HG03342 (cell line): ENCODE data around the gene PLEKHM2.

Experiments
- ATAC-seq: cut with Tn5 transposase; IDR thresholded peaks from one replicate; pipeline ENCODE4 v1.9.1; 2021; ENCODE audit warnings: mild to moderate bottlenecking, moderate library complexity; ENCODE audit not compliant: unreplicated experiment

Gene PLEKHM2

GRCh38 chr1:15736038-15736891 lies 52.1 kb downstream of the PLEKHM2 start, which contains the start of gene SLC25A34:
Gene SLC25A34 (plus strand): TSS chr1:15736258. CDS start chr1:15736486, 228 bp downstream.
- ATAC-seq, result no peak

- no peak for ATAC-seq
Measured at GRCh38 chr1:15736892-15737261, 52.8 kb downstream of the PLEKHM2 start.

DNA sequence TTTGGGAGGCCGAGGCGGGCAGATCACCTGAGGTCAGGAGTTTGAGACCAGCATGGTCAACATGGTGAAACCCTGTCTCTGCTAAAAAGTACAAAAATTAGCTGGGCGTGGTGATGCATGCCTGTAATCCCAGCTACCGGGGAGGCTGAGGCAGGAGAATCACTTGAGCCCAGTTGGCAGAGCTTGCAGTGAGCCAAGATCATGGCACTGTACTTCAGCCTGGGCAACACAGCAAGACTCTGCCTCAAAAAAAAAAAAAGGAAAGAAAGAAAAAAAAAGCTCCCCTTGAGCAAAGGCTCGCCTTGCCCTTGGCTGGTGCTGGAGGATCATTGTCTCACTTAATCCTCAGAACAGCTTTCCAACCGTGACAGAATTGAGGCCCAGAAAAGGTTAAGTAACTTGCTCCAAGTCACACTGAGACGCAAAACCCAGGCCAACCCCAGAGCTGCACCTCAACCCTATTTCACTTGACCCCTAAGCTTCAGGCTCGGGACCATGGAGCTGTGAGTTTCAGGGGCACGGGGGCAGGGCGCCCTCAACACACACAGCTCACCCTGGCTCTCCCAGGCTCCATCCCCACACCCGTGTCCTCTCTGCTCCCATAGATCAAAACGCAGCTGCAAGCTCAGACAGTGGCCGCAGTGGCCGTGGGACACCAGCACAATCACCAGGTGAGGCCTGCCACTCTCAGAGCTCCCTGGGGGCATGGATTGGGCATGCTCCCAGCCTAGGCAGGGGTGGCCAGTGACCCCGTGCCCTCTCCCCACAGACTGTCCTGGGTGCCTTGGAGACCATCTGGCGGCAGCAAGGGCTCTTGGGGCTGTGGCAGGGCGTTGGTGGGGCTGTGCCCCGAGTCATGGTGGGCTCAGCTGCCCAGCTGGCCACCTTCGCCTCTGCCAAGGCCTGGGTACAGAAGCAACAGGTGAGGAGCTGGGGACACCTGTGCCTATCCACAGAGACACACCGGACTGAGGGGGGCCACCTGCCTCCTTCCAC lies 53.5 kb downstream of the PLEKHM2 start:
- ATAC-seq, result no peak

DNA sequence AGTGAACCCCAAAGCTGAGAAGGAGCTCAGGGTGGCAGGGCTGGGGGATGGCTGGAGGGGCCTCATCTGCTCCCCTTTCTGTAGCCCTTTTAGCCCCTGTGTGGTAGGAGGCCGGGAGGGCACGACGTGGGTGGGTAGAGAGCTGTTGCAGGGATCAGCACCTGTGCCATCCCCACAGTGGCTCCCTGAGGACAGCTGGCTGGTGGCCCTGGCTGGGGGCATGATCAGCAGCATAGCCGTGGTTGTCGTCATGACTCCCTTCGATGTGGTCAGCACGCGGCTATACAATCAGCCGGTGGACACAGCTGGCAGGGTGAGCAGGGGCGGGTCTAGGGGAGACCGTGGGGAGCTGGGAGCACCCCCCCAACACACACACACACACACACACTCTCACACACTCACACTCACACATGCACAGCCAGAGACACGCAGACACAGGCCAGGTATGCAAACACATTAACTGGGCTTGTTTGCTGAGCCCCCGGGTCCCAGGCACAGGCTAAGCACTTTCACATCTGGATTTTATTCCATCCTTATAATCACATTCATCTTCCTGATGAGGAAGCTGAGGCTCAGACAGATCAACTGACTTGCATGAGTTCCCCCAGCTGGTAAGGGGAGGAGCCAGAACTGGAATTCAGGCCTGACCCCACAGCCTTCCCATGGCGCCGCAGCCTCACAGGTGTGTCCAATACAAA lies 54.4 kb downstream of the PLEKHM2 start:
- no peak for ATAC-seq

- ATAC-seq, result no peak
Measured at GRCh38 chr1:15739259-15739658, 55.1 kb downstream of the PLEKHM2 start.

DNA sequence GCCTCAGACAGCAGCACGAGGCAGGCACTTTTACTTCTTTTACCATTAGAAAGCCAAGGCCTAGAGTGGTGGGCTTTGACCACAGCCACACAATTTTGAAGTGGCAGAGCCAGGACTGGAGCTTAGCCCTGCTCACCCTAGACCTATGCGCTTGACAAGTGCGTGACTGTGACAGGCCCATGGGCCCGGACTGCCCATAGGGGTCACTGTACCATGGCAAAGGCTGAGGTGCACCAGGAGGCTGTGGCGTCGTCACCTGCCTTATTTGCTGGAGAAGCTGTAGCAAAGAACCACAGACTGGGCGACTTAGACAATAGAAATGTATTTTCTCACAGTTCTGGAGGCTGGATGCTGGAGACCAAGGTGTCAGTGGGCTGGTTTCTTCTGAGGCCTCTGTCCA lies 55.6 kb downstream of the PLEKHM2 start:
- no peak for ATAC-seq

GRCh38 chr1:15740924-15741850 lies 57.1 kb downstream of the PLEKHM2 start:
- no peak for ATAC-seq

DNA sequence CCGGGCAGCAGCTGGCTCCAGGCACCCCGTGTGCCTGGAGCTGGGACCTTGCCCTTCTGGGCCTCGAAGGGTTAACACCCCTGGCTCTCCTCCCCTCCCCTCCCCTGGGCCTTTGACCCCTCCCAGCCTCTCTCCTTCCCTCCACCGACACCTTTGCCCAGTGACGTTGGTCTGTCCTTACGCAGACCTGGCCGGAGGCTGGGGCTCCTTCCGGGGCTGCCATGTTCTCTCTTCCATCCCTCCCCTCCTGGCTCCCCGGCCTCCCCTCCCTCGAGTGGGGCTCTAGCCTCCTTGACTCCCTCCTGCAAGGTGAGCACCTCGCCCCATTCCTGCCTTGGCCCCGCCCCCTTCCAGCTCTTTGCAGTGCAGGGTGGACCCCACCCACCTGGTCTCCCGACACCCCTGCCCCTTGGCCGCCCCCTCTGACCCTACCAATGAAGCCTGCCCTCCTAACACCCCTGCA lies 58.2 kb downstream of the PLEKHM2 start, which contains the start of gene TMEM82:
Gene TMEM82, plus strand, starts transcription at position 161 of the 463 bp plus-strand sequence. Its CDS starts 61 bp downstream, at position 222.
- ATAC-seq, result no peak

DNA sequence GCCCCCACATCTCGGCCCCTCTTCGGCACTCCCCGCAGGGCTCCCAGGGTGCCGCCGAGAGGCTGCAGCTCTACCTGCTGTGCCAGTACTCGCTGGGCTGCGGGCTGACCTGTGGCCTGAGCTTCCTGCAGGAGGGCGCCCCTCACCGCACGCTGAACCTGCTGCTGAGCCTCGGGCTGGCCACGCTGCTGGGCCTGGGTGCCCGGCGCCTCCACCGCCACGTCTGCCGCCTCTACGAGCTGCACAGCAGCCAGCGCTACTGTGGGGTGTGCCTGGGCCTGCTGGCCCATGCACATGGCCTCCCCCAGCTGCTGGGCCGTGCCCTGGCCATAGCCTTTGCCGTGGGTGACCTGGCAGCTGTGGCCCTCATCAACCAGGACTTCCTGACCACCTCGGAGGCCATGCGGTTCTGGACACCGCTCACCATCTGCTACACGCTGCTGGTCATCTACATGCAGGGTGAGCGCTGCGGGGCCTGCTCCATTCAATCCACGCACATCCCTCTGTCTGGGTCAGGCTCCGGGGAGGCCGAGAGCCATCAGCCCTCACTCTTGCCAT lies 60.1 kb downstream of the PLEKHM2 start:
- no peak for ATAC-seq

DNA sequence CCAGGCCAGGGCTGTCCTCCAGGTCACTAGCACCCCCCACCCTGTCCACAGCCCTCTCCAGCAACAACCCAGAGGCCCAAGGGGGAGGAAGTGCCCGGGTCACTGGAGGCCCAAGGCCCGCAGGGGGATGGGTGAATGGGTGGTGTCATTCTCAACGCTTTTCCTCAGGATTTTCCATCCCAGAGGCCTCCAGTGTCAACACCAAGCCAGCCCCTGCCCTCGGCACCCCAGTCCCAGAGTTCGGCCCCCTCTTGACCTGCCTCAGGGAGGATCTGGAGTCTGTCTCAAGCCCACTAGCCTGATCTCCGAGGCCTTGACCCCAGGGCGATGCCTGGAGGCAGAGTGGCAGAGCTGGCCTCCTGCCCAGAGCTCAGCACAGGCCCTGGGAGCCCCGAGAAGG lies 63.3 kb downstream of the PLEKHM2 start:
- no peak for ATAC-seq

DNA sequence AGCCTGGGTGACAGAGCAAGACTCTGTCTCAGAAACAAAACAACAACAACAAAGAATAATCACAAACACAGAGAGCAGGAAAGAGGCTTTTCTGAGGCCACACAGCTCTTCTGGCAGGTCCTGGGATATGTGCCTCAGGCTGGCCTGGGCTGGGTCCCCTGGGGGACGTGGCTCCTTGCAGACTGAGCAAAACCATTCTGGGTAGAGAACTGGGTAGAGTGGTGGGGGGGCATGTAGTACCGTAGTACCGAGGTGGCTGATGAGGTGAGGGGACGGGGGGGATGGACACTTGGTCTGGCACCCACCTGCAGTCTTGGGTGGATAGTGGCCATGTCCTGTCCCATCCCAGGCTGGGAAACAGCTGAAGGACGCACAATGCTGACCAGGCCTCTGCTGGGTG lies 64.1 kb downstream of the PLEKHM2 start:
- ATAC-seq, result no peak

DNA sequence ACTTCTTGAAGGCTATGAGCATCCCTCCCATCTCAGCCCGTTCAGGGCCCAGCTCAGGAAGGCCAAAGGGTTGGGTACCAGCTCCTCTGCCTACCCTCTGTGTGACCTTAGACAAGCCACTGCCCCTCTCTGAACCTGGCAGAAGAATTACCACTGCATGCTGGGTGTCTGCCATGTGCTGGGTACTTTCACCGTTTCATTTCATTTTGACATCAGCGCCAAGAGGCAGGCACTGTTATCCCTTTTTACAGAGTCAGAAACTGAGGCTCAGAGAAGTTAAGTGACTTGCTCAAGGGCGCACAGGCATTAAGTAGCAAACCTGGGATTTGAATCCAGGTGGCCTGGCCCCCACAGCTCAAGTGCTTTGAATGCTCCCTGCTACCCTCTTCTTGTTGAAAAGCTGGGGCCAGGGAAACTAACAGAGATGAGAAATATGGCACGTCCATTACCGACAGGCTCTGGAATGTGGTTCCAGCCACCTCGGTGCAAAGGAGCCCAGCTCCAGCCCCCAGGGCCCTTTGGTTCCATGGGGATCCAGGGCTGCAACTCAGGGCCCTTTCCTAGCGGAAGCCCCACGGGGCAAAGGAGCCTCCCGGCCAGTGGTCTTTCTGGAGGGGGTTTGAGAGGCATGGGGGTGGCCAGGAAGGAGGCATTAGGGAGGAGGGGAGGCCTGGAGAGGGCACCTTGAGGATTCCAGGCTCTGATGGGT lies 64.7 kb downstream of the PLEKHM2 start:
- no peak for ATAC-seq

DNA sequence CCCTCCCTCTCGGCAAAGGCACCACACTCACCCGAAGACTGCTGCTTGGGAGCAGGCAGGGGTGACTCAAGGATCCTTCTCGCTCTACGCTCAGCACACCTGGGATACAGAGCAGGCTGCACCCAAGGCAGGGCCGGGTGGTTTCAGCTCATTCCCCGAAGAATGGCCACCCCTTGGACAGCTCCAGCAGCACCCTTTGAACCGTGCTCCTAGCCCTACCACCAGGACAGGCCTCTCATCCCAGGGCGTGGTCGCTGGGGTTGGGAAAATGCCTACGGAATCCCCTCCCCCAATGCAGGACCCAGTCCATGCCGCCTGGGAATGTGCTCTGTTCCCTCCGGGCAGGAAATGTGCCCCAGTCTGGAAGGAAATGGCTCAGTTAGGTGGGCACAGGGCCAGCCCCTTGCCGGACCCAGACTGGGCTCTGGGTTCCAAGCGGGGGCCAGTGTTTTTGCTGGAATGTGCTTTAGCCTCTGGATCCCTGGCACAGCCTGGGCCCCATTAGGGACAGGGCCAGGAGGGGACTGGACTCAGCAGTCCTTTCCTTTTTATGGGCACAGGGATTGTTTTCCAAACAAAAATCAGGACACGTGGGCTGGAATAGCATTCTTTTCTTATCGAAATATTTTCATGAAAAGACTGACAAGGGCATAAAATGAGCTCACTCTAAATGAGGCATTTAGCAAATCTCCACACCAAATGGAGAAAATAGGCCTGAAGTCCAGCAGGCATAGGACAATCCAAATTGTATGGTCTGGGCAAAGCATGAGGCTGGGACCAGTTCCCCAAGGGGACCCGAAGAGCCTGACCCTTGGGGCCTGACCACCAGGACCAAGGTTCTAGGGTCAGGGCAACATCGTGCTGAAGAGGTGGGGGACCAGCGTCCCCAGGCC lies 65.5 kb downstream of the PLEKHM2 start:
- no peak for ATAC-seq

- no peak for ATAC-seq
Measured at GRCh38 chr1:15750924-15751323, 66.8 kb downstream of the PLEKHM2 start.

- no peak for ATAC-seq
Measured at GRCh38 chr1:15751717-15752116, 67.6 kb downstream of the PLEKHM2 start.

GRCh38 chr1:15753776-15754175 lies 69.7 kb downstream of the PLEKHM2 start:
- ATAC-seq, result no peak

- ATAC-seq, result no peak
Measured at GRCh38 chr1:15755021-15755645, 71.0 kb downstream of the PLEKHM2 start.
